Skeletal muscle satellite cell (primary cell): Measurements from ENCODE around the gene CWC22. TPM values are rescaled to one million over a fixed set of nuclear protein-coding genes. Genes with fewer than 3 reads are reported as not detected.
"Not testable (repeated sequence)": the region's sequence is repeated elsewhere in the genome, so short reads cannot be mapped to it uniquely, and the experiment has no call there.

ENCODE experiments used
- H3K27me3 ChIP-seq: 2 replicates; pipeline ENCODE4 v1.7.0; 2013; ENCODE audit warnings: low read length; ENCODE audit not compliant: control insufficient read depth, insufficient read depth
- H3K36me3 ChIP-seq: 2 replicates; pipeline ENCODE4 v1.7.0; 2013; ENCODE audit warnings: mild to moderate bottlenecking, control low read depth, low read length; ENCODE audit not compliant: insufficient read depth
- H3K4me1 ChIP-seq: 2 replicates; pipeline ENCODE4 v1.7.0; 2013; ENCODE audit warnings: low read length; ENCODE audit not compliant: control insufficient read depth, insufficient read depth
- H3K4me2 ChIP-seq: 2 replicates; pipeline ENCODE4 v1.7.0; 2013; ENCODE audit warnings: mild to moderate bottlenecking, low read length
- H3K4me3 ChIP-seq: 2 replicates; pipeline ENCODE4 v1.7.0; 2013; ENCODE audit warnings: low read length
- H3K9ac ChIP-seq: 2 replicates; pipeline ENCODE4 v1.7.0; 2013; ENCODE audit warnings: mild to moderate bottlenecking, low read depth, low read length, moderate library complexity
- H3K9me3 ChIP-seq: replicated peaks from 2 replicates; pipeline ENCODE4 v1.7.0; 2013; ENCODE audit warnings: mild to moderate bottlenecking, control low read depth, low read length
- total RNA-seq: library from RNA; depleted of rRNA; stranded (reverse); fragments of >200 nt; gene quantifications from 2 replicates; pipeline ENCODE4 v1.2.3, GENCODE V29; 2012; rRNA removed

Gene CWC22
- 15.5 and 16.0 TPM in 2 replicates for total RNA-seq

- H3K4me3 ChIP-seq: peak within 1 kb of the TSS; percentile 90
- H3K36me3 ChIP-seq: no peaks in the 10 kb centered on the region
- H3K9me3 ChIP-seq: no peaks in the 10 kb centered on the region
- no peaks in the 10 kb centered on the region for H3K27me3 ChIP-seq
- peaks cover 12% of the 10 kb centered on the region for H3K4me1 ChIP-seq
- peak within 1 kb of the TSS; percentile 82 for H3K4me2 ChIP-seq
- H3K9ac ChIP-seq: peak within 1 kb of the TSS; percentile 95
Observed at GRCh38 chr2:180006781-180007579, at the start of gene CWC22. Gene CWC22, minus strand, starts transcription at chr2:180007297. Its CDS starts 13,956 bp downstream, at chr2:179993341.

DNA sequence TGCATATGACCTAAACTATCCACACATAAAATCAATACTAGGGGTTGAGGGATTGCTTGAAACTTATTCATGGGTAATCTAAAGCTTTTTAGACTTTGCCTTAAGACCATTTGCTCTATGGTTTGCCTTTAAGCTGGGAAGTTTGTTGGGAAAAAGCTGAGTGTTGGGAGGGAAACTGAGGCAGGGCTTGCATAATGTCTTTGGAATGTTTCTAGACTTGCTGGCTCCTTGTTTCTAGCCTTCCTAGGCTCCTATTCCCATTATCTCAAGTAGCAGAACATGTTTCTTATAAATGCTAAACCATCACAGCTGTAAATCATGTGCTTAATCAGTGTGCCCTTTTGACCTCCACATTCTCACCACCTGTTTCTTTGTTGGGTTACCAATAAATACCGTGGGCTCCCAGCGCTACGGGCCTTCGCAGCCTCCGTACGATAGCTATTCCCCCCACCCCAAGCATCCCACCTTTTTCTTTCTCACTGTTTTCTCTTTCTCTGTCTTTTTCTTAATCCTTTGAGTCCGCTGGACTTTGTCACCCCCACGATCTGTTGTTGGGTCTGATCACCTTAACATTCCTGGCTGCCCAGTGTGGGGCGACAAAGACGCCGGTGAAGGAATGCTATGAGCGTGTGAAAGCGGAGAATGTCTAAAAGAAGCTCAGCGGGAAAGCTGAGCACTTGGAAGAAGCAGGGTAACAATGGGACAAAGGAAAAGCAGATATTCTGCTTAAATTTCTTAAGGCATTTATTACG, 49.4 kb upstream of the CWC22 start:
- Histone ChIP-seq H3K27me3 (peaks cover 61% of the 10 kb centered on the region), H3K9ac (no peak overlapping the region), H3K4me1 (no peaks in the 10 kb centered on the region), H3K4me2 (no peak overlapping the region), H3K9me3 (no peaks in the 10 kb centered on the region), H3K4me3 (no peak overlapping the region), H3K36me3 (no peaks in the 10 kb centered on the region)

DNA sequence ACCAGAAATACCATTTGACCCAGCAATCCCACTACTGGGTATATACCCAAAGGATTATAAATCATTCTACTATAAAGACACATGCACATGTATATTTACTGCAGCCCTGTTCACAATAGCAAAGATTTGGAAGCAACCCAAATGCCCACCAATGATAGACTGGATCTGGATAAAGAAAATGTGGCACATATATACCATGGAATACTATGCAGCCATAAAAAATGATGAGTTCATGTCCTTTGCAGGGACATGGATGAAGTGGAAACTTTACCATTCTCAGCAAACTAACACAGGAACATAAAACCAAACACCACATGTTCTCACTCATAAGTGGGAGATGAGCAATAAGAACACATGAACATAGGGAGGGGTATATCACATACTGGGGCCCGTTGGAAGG, 47.5 kb upstream of the CWC22 start:
- not testable (repeated sequence) for H3K36me3 ChIP-seq, H3K9ac ChIP-seq, H3K4me3 ChIP-seq, H3K4me2 ChIP-seq, H3K9me3 ChIP-seq, H3K4me1 ChIP-seq
- H3K27me3 ChIP-seq: peaks cover 58% of the 10 kb centered on the region

DNA sequence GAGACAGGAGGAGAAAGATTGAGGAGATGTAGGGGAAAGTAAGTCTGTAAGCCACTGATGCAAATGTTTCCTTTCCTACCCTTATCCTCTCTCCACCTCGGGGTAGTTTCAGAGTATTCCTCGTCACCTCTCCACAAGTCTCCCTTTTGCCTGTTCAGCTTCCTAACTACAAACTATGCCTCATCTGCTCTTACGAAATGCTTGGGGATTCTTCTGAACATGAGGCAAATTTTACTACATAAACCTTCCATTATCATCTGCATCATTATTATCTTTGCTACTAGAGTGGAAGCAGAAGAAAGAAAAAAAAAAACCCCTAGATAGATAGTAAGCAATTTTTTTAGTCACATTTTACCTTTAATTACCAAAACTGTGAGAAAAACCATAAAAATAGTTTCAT, 43.1 kb upstream of the CWC22 start:
- H3K36me3 ChIP-seq: no peaks in the 10 kb centered on the region

DNA sequence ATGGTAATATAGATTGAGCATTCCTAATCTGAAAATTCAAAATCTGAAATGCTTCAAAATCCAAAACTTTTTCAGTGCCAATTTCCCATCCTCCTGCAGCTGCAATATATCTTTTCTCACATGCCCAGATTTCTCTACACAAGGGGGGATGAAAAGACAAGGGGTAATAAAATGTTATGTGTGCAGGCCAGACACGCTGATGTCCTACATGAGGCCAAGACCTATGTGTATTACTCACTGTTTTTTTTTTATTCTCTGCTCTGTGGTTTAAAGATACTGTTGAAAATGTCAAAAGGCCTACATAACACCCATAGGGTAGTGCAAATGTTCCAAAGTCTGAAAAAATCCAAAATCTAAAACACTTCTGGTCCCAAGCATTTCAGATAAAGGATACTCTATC, 41.2 kb upstream of the CWC22 start:
- peaks cover 34% of the 10 kb centered on the region for H3K27me3 ChIP-seq
- H3K9me3 ChIP-seq: no peaks in the 10 kb centered on the region
- H3K9ac ChIP-seq: no peak overlapping the region
- H3K4me2 ChIP-seq: no peak overlapping the region
- H3K36me3 ChIP-seq: no peaks in the 10 kb centered on the region
- no peak overlapping the region for H3K4me3 ChIP-seq
- peaks cover 19% of the 10 kb centered on the region for H3K4me1 ChIP-seq

More for the DNA sequence above, 43.1 kb upstream of the CWC22 start:
- no peaks in the 10 kb centered on the region for H3K9me3 ChIP-seq
- no peak overlapping the region for H3K9ac ChIP-seq
- no peak overlapping the region for H3K4me2 ChIP-seq
- peaks cover 22% of the 10 kb centered on the region for H3K27me3 ChIP-seq
- H3K4me1 ChIP-seq: peaks cover 19% of the 10 kb centered on the region
- H3K4me3 ChIP-seq: no peak overlapping the region

- Histone ChIP-seq H3K4me3 (no peak overlapping the region), H3K4me1 (peaks cover 19% of the 10 kb centered on the region), H3K9ac (no peak overlapping the region), H3K27me3 (peaks cover 42% of the 10 kb centered on the region), H3K36me3 (no peaks in the 10 kb centered on the region), H3K9me3 (no peaks in the 10 kb centered on the region), H3K4me2 (no peak overlapping the region)
Observed at GRCh38 chr2:180046776-180047175, 39.7 kb upstream of the CWC22 start.

DNA sequence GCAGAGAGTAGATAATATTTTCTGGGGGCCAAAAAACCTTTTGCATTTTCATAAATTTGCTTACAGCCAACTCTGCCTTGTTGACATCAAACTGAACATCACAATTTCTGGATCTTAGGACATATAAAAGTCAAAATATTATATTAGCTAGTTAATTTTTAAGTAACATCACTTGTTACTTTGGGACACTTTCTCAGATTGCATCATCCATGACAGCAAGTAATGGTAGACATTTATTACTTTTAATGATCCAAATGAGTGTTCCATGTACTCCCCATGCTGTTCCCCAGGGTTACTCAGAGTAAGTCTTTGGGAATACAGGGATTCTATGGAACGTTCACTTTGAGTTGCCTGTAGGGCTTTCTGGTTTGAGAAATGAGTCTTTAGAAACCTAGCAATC, 39.1 kb upstream of the CWC22 start:
- Histone ChIP-seq H3K9ac (no peak overlapping the region), H3K9me3 (no peaks in the 10 kb centered on the region), H3K4me2 (no peak overlapping the region), H3K4me3 (no peak overlapping the region), H3K4me1 (peaks cover 19% of the 10 kb centered on the region), H3K27me3 (peaks cover 47% of the 10 kb centered on the region), H3K36me3 (no peaks in the 10 kb centered on the region)

GRCh38 chr2:180040146-180040925, 33.2 kb upstream of the CWC22 start:
- no peaks in the 10 kb centered on the region for H3K9me3 ChIP-seq
- no peak overlapping the region for H3K4me3 ChIP-seq
- no peaks in the 10 kb centered on the region for H3K36me3 ChIP-seq
- peaks cover 18% of the 10 kb centered on the region for H3K4me1 ChIP-seq
- H3K9ac ChIP-seq: no peak overlapping the region
- H3K27me3 ChIP-seq: peaks cover 42% of the 10 kb centered on the region
- peak overlapping the region; percentile 17 for H3K4me2 ChIP-seq

DNA sequence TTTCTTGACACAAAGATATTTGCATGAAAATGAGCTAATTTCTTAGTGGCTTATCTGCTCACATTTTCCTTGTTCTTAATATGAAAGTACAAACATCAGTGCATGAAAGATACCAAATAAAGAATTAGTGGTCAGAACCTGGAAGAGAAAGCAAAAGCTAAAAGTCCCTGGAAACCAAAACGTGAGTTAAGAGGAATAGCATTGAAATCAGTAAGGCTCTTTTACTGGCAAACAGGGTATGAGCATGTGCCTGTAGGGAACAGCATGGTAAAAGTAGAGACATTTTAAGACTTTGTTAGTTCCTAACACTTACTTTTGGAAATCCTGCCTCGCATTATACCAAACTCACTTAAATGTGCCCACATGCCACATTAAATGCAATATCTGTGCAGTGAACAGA, 31.9 kb upstream of the CWC22 start:
- H3K36me3 ChIP-seq: no peaks in the 10 kb centered on the region
- H3K4me2 ChIP-seq: no peak overlapping the region
- no peaks in the 10 kb centered on the region for H3K9me3 ChIP-seq
- H3K27me3 ChIP-seq: peaks cover 37% of the 10 kb centered on the region
- no peak overlapping the region for H3K4me3 ChIP-seq
- H3K4me1 ChIP-seq: peaks cover 29% of the 10 kb centered on the region
- H3K9ac ChIP-seq: no peak overlapping the region

GRCh38 chr2:180033993-180034894, 27.1 kb upstream of the CWC22 start:
- peaks cover 6% of the 10 kb centered on the region for H3K9me3 ChIP-seq
- peak overlapping the region; percentile 37 for H3K4me2 ChIP-seq
- H3K36me3 ChIP-seq: no peaks in the 10 kb centered on the region
- H3K9ac ChIP-seq: no peak overlapping the region
- H3K4me1 ChIP-seq: peaks cover 20% of the 10 kb centered on the region
- no peak overlapping the region for H3K4me3 ChIP-seq
- peaks cover 11% of the 10 kb centered on the region for H3K27me3 ChIP-seq
